A673 (cell line): Measurements from ENCODE around the gene ATRAID. TPM values are rescaled to one million over a fixed set of nuclear protein-coding genes. Genes with fewer than 3 reads are reported as not detected.
A peak's percentile ranks its signal among the peaks of the same experiment; 100 is the strongest.
"Not testable (repeated sequence)": the region's sequence is repeated elsewhere in the genome, so short reads cannot be mapped to it uniquely, and the experiment has no call there.

ENCODE experiments used
- BruUV-seq: library from RNA; stranded (reverse); fragments of 400-500 nt; replicated peaks from 2 replicates; lab custom pipeline; 2021; lab: Mats Ljungman, UMichigan
- CTCF ChIA-PET: fragments of 300-600 bp; sonication (Branson Sonifier 250); formaldehyde crosslinking; loops from one replicate; lab custom pipeline; 2022; ENCODE audit warnings: antibody characterized with exemption; lab: Charles Lee
- POLR2A ChIA-PET: fragments of 300-600 bp; sonication (Branson Sonifier 250); formaldehyde crosslinking; loops from one replicate; lab custom pipeline; 2022; ENCODE audit warnings: antibody characterized with exemption; ENCODE audit not compliant: low non-redundant PET; lab: Charles Lee
- DNase-seq: peaks from one replicate; pipeline ENCODE4 v3.0.0-alpha.2; 2015; ENCODE audit warnings: low spot score
- H3K27ac ChIP-seq: fragments of 200-600 bp; sonication (generic); 2 replicates; pipeline ENCODE4 v1.5.1; 2016; ENCODE audit warnings: mixed run types, low read depth, mild to moderate bottlenecking, mixed read lengths, antibody characterized with exemption, low read length; ENCODE audit not compliant: poor library complexity, severe bottlenecking
- H3K27me3 ChIP-seq: fragments of 200-600 bp; sonication (generic); replicated peaks from 2 replicates; pipeline ENCODE4 v1.6.1; 2017; ENCODE audit warnings: mixed run types, low read depth, mild to moderate bottlenecking, mixed read lengths, antibody characterized with exemption, low read length; ENCODE audit not compliant: insufficient read depth, poor library complexity
- H3K36me3 ChIP-seq: fragments of 200-600 bp; sonication (generic); 2 replicates; pipeline ENCODE4 v1.6.1; 2016; ENCODE audit warnings: mixed run types, mild to moderate bottlenecking, mixed read lengths, antibody characterized with exemption, low read length; ENCODE audit not compliant: insufficient read depth, poor library complexity, severe bottlenecking
- H3K4me1 ChIP-seq: fragments of 200-600 bp; sonication (generic); 2 replicates; pipeline ENCODE4 v1.6.1; 2017; ENCODE audit warnings: mixed run types, mild to moderate bottlenecking, mixed read lengths, antibody characterized with exemption, low read length; ENCODE audit not compliant: insufficient read depth, poor library complexity, severe bottlenecking
- H3K4me3 ChIP-seq: fragments of 200-600 bp; sonication (generic); 2 replicates; pipeline ENCODE4 v1.5.1; 2016; ENCODE audit warnings: low read depth, mixed run types, mild to moderate bottlenecking, mixed read lengths, low read length; ENCODE audit not compliant: poor library complexity, severe bottlenecking
- H3K9me3 ChIP-seq: fragments of 200-600 bp; sonication (generic); 2 replicates; pipeline ENCODE4 v1.6.1; 2016; ENCODE audit warnings: mixed run types, low read depth, mild to moderate bottlenecking, mixed read lengths, antibody characterized with exemption, low read length; ENCODE audit not compliant: poor library complexity, severe bottlenecking
- CTCF ChIP-seq: fragments of 300-800, 200-600 bp; sonication (generic); conservative IDR thresholded peaks from 2 replicates; pipeline ENCODE4 v1.5.1; 2017; ENCODE audit warnings: low read depth, mild to moderate bottlenecking, antibody characterized with exemption, low read length, moderate library complexity, mixed read lengths
- EZH2 ChIP-seq: fragments of 200-600 bp; sonication (generic); IDR thresholded peaks from 2 replicates; pipeline ENCODE4 v1.6.1; 2017; ENCODE audit warnings: borderline replicate concordance, low read depth, mild to moderate bottlenecking, mixed read lengths, antibody characterized with exemption, low read length; ENCODE audit not compliant: poor library complexity, severe bottlenecking
- intact Hi-C: fragments of 100-400 bp; cut with micrococcal nuclease; formaldehyde crosslinking; loops from one replicate; pipeline ENCODE4 v1.10.0; 2022; ENCODE audit not compliant: unreplicated experiment
- total RNA-seq: library from RNA; stranded (reverse); gene quantifications from 2 replicates; pipeline ENCODE4 v1.2.3, GENCODE V29; 2021

ATRAID gene
- total RNA-seq, 1 experiment from 2014 or later: 107 TPM

GRCh38 chr2:27194538-27195354, 17.1 kb upstream of the ATRAID start:
- DNase-seq: no peak
- TF ChIP-seq EZH2 (no peak), CTCF (no peak)
- intact Hi-C loops: loop anchor here (5.0 kb wide), 1 partner anchor 232 kb away; no protein-coding TSS in a partner anchor
- peak overlapping the region; percentile 84 for H3K27ac ChIP-seq
- BruUV-seq: no TSS peak
- no peaks in the 10 kb centered on the region for H3K9me3 ChIP-seq
- peaks cover 8% of the 10 kb centered on the region for H3K36me3 ChIP-seq
- CTCF ChIA-PET: interaction anchor here (0.6 kb wide), 1 partner anchor 96 kb away, joined by 5 read pairs; no protein-coding TSS in a partner anchor
- H3K4me3 ChIP-seq: no peak overlapping the region
- no peaks in the 10 kb centered on the region for H3K27me3 ChIP-seq
- H3K4me1 ChIP-seq: peaks cover 22% of the 10 kb centered on the region
- POLR2A ChIA-PET: interaction anchor here (0.6 kb wide), 1 partner anchor 1293 kb away, joined by 7 read pairs; no protein-coding TSS in a partner anchor

GRCh38 chr2:27195799-27196198, 16.0 kb upstream of the ATRAID start:
- POLR2A ChIA-PET, H3K9me3 ChIP-seq, H3K27me3 ChIP-seq, H3K27ac ChIP-seq, DNase-seq, BruUV-seq, CTCF ChIA-PET, intact Hi-C loops, H3K4me3 ChIP-seq: not testable (repeated sequence)
- Histone ChIP-seq H3K4me1 (peaks cover 22% of the 10 kb centered on the region), H3K36me3 (peaks cover 19% of the 10 kb centered on the region)

GRCh38 chr2:27198068-27198467, 13.8 kb upstream of the ATRAID start:
- DNase-seq, intact Hi-C loops, H3K27me3 ChIP-seq, BruUV-seq, H3K4me3 ChIP-seq, POLR2A ChIA-PET, H3K27ac ChIP-seq, CTCF ChIA-PET, H3K9me3 ChIP-seq: not testable (repeated sequence)
- peaks cover 14% of the 10 kb centered on the region for H3K4me1 ChIP-seq
- peaks cover 42% of the 10 kb centered on the region for H3K36me3 ChIP-seq

GRCh38 chr2:27198627-27199026, 13.2 kb upstream of the ATRAID start:
- no TSS peak for BruUV-seq
- DNase-seq: no peak
- Histone ChIP-seq H3K27ac (peak overlapping the region; percentile 63), H3K9me3 (no peaks in the 10 kb centered on the region), H3K4me1 (peaks cover 12% of the 10 kb centered on the region), H3K27me3 (no peaks in the 10 kb centered on the region), H3K4me3 (no peak overlapping the region), H3K36me3 (peaks cover 47% of the 10 kb centered on the region)
- ChIA-PET POLR2A (no interaction called here), CTCF (no interaction called here)
- intact Hi-C loops: no loop called here
- no peak for TF ChIP-seq EZH2
- TF ChIP-seq CTCF: no peak
